BE2C (cell line): Measurements from ENCODE around the gene NELL1.

Experiments
- DNase-seq: peaks from one replicate; pipeline ENCODE4 v3.0.0-alpha.2; 2020
- H3K27me3 ChIP-seq: fragments of 250-450 bp; sonication (Bioruptor Pico); 2 replicates; pipeline ENCODE4 v1.5.1; 2020; ENCODE audit warnings: mild to moderate bottlenecking
- H3K36me3 ChIP-seq: fragments of 250-450 bp; sonication (Bioruptor Pico); 2 replicates; pipeline ENCODE4 v1.5.1; 2020; ENCODE audit warnings: mild to moderate bottlenecking
- H3K4me1 ChIP-seq: fragments of 250-450 bp; sonication (Bioruptor Pico); 2 replicates; pipeline ENCODE4 v1.5.1; 2020
- H3K4me3 ChIP-seq: 2 replicates; pipeline ENCODE4 v1.5.1; 2011; ENCODE audit warnings: low read depth, low read length
- H3K9me3 ChIP-seq: fragments of 250-450 bp; sonication (Bioruptor Pico); 2 replicates; pipeline ENCODE4 v1.5.1; 2020
- CTCF ChIP-seq: IDR thresholded peaks from 2 replicates; pipeline ENCODE4 v1.5.1; 2012; ENCODE audit warnings: mild to moderate bottlenecking, low read depth, low read length

Gene NELL1

GRCh38 chr11:21369947-21370346, 700.6 kb downstream of the NELL1 start:
- DNase-seq = no peak
- peaks cover 3% of the 10 kb centered on the region; the same call in 1 of the 2 replicates for H3K4me1 ChIP-seq
- H3K4me3 ChIP-seq = no peak overlapping the region
- TF ChIP-seq CTCF = no peak
- peaks cover 19% of the 10 kb centered on the region for H3K27me3 ChIP-seq
- H3K9me3 ChIP-seq = no peaks in the 10 kb centered on the region
- no peaks in the 10 kb centered on the region for H3K36me3 ChIP-seq

GRCh38 chr11:21371044-21371443, 701.7 kb downstream of the NELL1 start:
- TF ChIP-seq CTCF = no peak
- no peak for DNase-seq
- Histone ChIP-seq H3K36me3 (no peaks in the 10 kb centered on the region), H3K9me3 (no peaks in the 10 kb centered on the region), H3K4me1 (no peaks in the 10 kb centered on the region), H3K27me3 (peaks cover 18% of the 10 kb centered on the region), H3K4me3 (no peak overlapping the region)

- no peak for TF ChIP-seq CTCF
These were observed 703.3 kb downstream of the NELL1 start for GRCh38 chr11:21372672-21373071.

GRCh38 chr11:21374376-21374775, 705.0 kb downstream of the NELL1 start:
- no peak for TF ChIP-seq CTCF
- no peaks in the 10 kb centered on the region for H3K36me3 ChIP-seq
- DNase-seq = no peak
- H3K4me1 ChIP-seq = no peaks in the 10 kb centered on the region
- H3K4me3 ChIP-seq = no peak overlapping the region
- no peaks in the 10 kb centered on the region for H3K9me3 ChIP-seq
- no peaks in the 10 kb centered on the region for H3K27me3 ChIP-seq

More at GRCh38 chr11:21372672-21373071, 703.3 kb downstream of the NELL1 start:
- Histone ChIP-seq H3K9me3 (no peaks in the 10 kb centered on the region), H3K4me3 (no peak overlapping the region), H3K36me3 (no peaks in the 10 kb centered on the region), H3K27me3 (peaks cover 14% of the 10 kb centered on the region), H3K4me1 (no peaks in the 10 kb centered on the region)
- no peak for DNase-seq

- Histone ChIP-seq H3K4me3 (no peak overlapping the region), H3K9me3 (no peaks in the 10 kb centered on the region), H3K4me1 (no peaks in the 10 kb centered on the region), H3K36me3 (no peaks in the 10 kb centered on the region), H3K27me3 (no peaks in the 10 kb centered on the region)
- TF ChIP-seq CTCF = no peak
- DNase-seq = no peak
These were observed 716.5 kb downstream of the NELL1 start for GRCh38 chr11:21385669-21386440.

GRCh38 chr11:21390430-21390829, 721.0 kb downstream of the NELL1 start:
- Histone ChIP-seq H3K4me3 (no peak overlapping the region), H3K36me3 (no peaks in the 10 kb centered on the region), H3K27me3 (no peaks in the 10 kb centered on the region), H3K9me3 (no peaks in the 10 kb centered on the region), H3K4me1 (no peaks in the 10 kb centered on the region)
- no peak for DNase-seq
- no peak for TF ChIP-seq CTCF
